Endothelial cell of umbilical vein (primary cell): Measurements from ENCODE around the gene URAD. TPM values are rescaled to one million over a fixed set of nuclear protein-coding genes. Genes with fewer than 3 reads are reported as not detected.

Experiments used
- BruUV-seq: library from RNA; stranded (reverse); fragments of 400-500 nt; replicated peaks from 2 replicates; lab custom pipeline; 2021; lab: Mats Ljungman, UMichigan
- CTCF ChIA-PET: fragments of 300-600, 350-600 bp; sonication (Branson Sonifier 250); formaldehyde crosslinking; loops from one replicate; lab custom pipeline; 2021; ENCODE audit warnings: antibody characterized with exemption, inconsistent platforms; lab: Charles Lee
- POLR2A ChIA-PET: fragments of 300-600, 350-600 bp; sonication (Branson Sonifier 250); formaldehyde crosslinking; loops from one replicate; lab custom pipeline; 2021; ENCODE audit warnings: antibody characterized with exemption, inconsistent platforms; lab: Charles Lee
- DNase-seq: peaks from one replicate; pipeline ENCODE4 v3.0.0-alpha.2; 2011; ENCODE audit warnings: low read depth, low spot score
- FAIRE-seq: peaks from 2 replicates; lab custom pipeline; 2011; peaks lifted over from hg19 to GRCh38; lab: Jason Lieb, UNC
- H2AFZ ChIP-seq: 2 replicates; pipeline ENCODE4 v1.6.0; 2012; ENCODE audit warnings: low read depth, low read length, control low read depth, inconsistent platforms
- H3K27ac ChIP-seq: 2 replicates; pipeline ENCODE4 v1.5.1; 2011; ENCODE audit warnings: low read depth, mild to moderate bottlenecking, control low read depth, low read length, moderate library complexity; ENCODE audit not compliant: insufficient read depth
- H3K27me3 ChIP-seq, 2 experiments: 2 replicates each; pipeline versions ENCODE4 v1.6.0 to v1.6.1; 2011; ENCODE audit warnings: low read length in 2 of 2, mixed read lengths in 1 of 2; ENCODE audit not compliant: control insufficient read depth in 2 of 2, insufficient read depth in 2 of 2
- H3K36me3 ChIP-seq, 2 experiments: 2 replicates in 1 of 2; 3 replicates in 1 of 2; pipeline ENCODE4 v1.5.1; 2011; ENCODE audit warnings: low read length in 2 of 2, mild to moderate bottlenecking in 1 of 2, moderate library complexity in 1 of 2; ENCODE audit not compliant: control insufficient read depth in 2 of 2, insufficient read depth in 2 of 2; ENCODE audit errors: extremely low read depth in 1 of 2
- H3K4me1 ChIP-seq: 3 replicates; pipeline ENCODE4 v1.5.1; 2011; ENCODE audit warnings: mild to moderate bottlenecking, low read length; ENCODE audit not compliant: control insufficient read depth, insufficient read depth; ENCODE audit errors: extremely low read depth
- H3K4me2 ChIP-seq: 2 replicates; pipeline ENCODE4 v1.6.1; 2011; ENCODE audit warnings: low read length, control low read depth, mixed read lengths; ENCODE audit not compliant: insufficient read depth
- H3K4me3 ChIP-seq, 3 experiments: fragments of 200-600 bp in 1 of 3; sonication (generic), shearing (Covaris generic) in 1 of 3; replicated peaks in 1 of 3; 2 replicates each; pipeline ENCODE4 v1.5.1; 2011 to 2016; ENCODE audit warnings: control low read depth in 3 of 3, low read length in 3 of 3, mild to moderate bottlenecking in 2 of 3, inconsistent platforms in 1 of 3, low read depth in 1 of 3, moderate library complexity in 1 of 3; ENCODE audit not compliant: insufficient read depth in 1 of 3
- H3K79me2 ChIP-seq: 2 replicates; pipeline ENCODE4 v1.6.0; 2012; ENCODE audit warnings: low read length, inconsistent platforms; ENCODE audit not compliant: control insufficient read depth, insufficient read depth
- H3K9ac ChIP-seq: replicated peaks from 2 replicates; pipeline ENCODE3; 2011; ENCODE audit warnings: low read length, control low read depth; ENCODE audit not compliant: insufficient read depth; ENCODE audit errors: extremely low read depth
- H3K9me1 ChIP-seq: replicated peaks from 3 replicates; pipeline ENCODE4 v1.6.0; 2011; ENCODE audit warnings: mild to moderate bottlenecking, low read length; ENCODE audit not compliant: control insufficient read depth, insufficient read depth; ENCODE audit errors: extremely low read depth
- H3K9me3 ChIP-seq: replicated peaks from 2 replicates; pipeline ENCODE4 v1.5.1; 2012; ENCODE audit warnings: low read length, inconsistent platforms; ENCODE audit not compliant: control insufficient read depth, insufficient read depth
- H4K20me1 ChIP-seq: replicated peaks from 2 replicates; pipeline ENCODE3; 2011; ENCODE audit warnings: mild to moderate bottlenecking, low read length; ENCODE audit not compliant: control insufficient read depth, insufficient read depth; ENCODE audit errors: extremely low read depth
- CTCF ChIP-seq, 2 donors: IDR thresholded peaks; 1 replicate in 1 of 2; 2 replicates in 1 of 2; pipeline ENCODE4 v1.5.1; 2011; ENCODE audit warnings: low read length in 2 of 2, mild to moderate bottlenecking in 2 of 2, moderate library complexity in 2 of 2, control low read depth in 1 of 2, inconsistent platforms in 1 of 2, low read depth in 1 of 2; ENCODE audit not compliant: insufficient read depth in 1 of 2; ENCODE audit errors: extremely low read depth in 1 of 2
- EZH2 ChIP-seq: IDR thresholded peaks from 2 replicates; pipeline ENCODE4 v1.6.1; 2012; ENCODE audit warnings: borderline replicate concordance, low read depth, mild to moderate bottlenecking, moderate library complexity, low read length, inconsistent platforms; ENCODE audit not compliant: severe bottlenecking
- FOS ChIP-seq: IDR thresholded peaks from 2 replicates; pipeline ENCODE4 v1.6.1; 2011; ENCODE audit warnings: mild to moderate bottlenecking, low read length, moderate library complexity, borderline replicate concordance; ENCODE audit not compliant: insufficient read depth
- GATA2 ChIP-seq: IDR thresholded peaks from 2 replicates; pipeline ENCODE4 v1.7.0; 2011; ENCODE audit warnings: low read depth, mild to moderate bottlenecking, moderate library complexity, mixed read lengths, low read length; ENCODE audit not compliant: insufficient read length, insufficient read depth
- JUN ChIP-seq: IDR thresholded peaks from 2 replicates; pipeline ENCODE4 v1.6.1; 2011; ENCODE audit warnings: borderline replicate concordance, low read depth; ENCODE audit not compliant: insufficient read length, insufficient read depth
- MAX ChIP-seq: IDR thresholded peaks from 2 replicates; pipeline ENCODE4 v1.6.1; 2011; ENCODE audit not compliant: insufficient read depth, insufficient read length
- MYC ChIP-seq: IDR thresholded peaks from one replicate; pipeline ENCODE4 v1.6.1; 2011; ENCODE audit warnings: mild to moderate bottlenecking, low read depth, low read length
- dilution Hi-C: fragments of 300-500 bp; cut with MboI; formaldehyde crosslinking; loops from one replicate; pipeline ENCODE4 v1.15.0; 2019; ENCODE audit warnings: low sequenced_read_pairs; ENCODE audit not compliant: extremely low pct_ligation_motif_present
- intact Hi-C: fragments of 100-400 bp; cut with micrococcal nuclease; formaldehyde crosslinking; loops from one replicate; pipeline ENCODE4 v1.10.0; 2022
- polyA plus RNA-seq, 4 experiments: library from polyadenylated mRNA; depleted of rRNA in 3 of 4; stranded (reverse) in 3 of 4; unstranded in 1 of 4; fragments of >200 nt; gene quantifications; 2 replicates each; pipeline versions ENCODE4 v1.2.1 to v1.2.3, GENCODE V29; 2011 to 2012; ENCODE audit warnings: missing spikeins in 1 of 4
- total RNA-seq: library from RNA; stranded (reverse); gene quantifications from 2 replicates; pipeline ENCODE4 v1.2.3, GENCODE V29; 2021

Gene URAD
- total and polyA plus RNA-seq, 2 donors (not counting 3 experiments of a cell fraction or from before 2014, with no cell fraction given), result not detected

GRCh38 chr13:28000567-28000966 is 12.1 kb upstream of the URAD start:
- no peak for TF ChIP-seq EZH2
- TF ChIP-seq MAX, result no peak
- no peak for TF ChIP-seq GATA2
- TF ChIP-seq FOS, result no peak
- TF ChIP-seq CTCF (IDR thresholded peaks at IDR 0.05; ENCODE audit: extremely low read depth in 1 of 2, insufficient read depth in 1 of 2, low read depth in 1 of 2, low read length in 2 of 2), result no peak
- no peak for TF ChIP-seq MYC
- no peak for TF ChIP-seq JUN
- no peak overlapping the region for H3K27ac ChIP-seq
- intact Hi-C loops, result no loop called here
- no peak for FAIRE-seq
- no TSS peak for BruUV-seq
- DNase-seq, result no peak
- H3K36me3 ChIP-seq, result no peaks in the 10 kb centered on the region
- H3K9ac ChIP-seq, result no peak overlapping the region
- H3K4me2 ChIP-seq, result no peak overlapping the region
- ChIA-PET CTCF (interaction anchor here (1.5 kb wide), 2 partner anchors 17 to 174 kb away, joined by 3 read pairs; no protein-coding TSS in a partner anchor), POLR2A (no interaction called here)
- no peaks in the 10 kb centered on the region for H3K4me1 ChIP-seq
- H3K9me3 ChIP-seq, result no peaks in the 10 kb centered on the region
- dilution Hi-C loops, result no loop called here
- H4K20me1 ChIP-seq, result no peaks in the 10 kb centered on the region
- no peak overlapping the region for H2AFZ ChIP-seq
- H3K4me3 ChIP-seq, result no peak overlapping the region
- no peaks in the 10 kb centered on the region for H3K9me1 ChIP-seq
- H3K27me3 ChIP-seq, result no peaks in the 10 kb centered on the region
- no peaks in the 10 kb centered on the region for H3K79me2 ChIP-seq
